ENCODE results near the gene ZNF792. TPM values are rescaled to one million over a fixed set of nuclear protein-coding genes. Genes with fewer than 3 reads are reported as not detected.

The ZNF792 gene
- polyA plus RNA-seq, 1 of the 3 experiments (the other 2 are of a cell fraction), result 1.5 TPM

DNA sequence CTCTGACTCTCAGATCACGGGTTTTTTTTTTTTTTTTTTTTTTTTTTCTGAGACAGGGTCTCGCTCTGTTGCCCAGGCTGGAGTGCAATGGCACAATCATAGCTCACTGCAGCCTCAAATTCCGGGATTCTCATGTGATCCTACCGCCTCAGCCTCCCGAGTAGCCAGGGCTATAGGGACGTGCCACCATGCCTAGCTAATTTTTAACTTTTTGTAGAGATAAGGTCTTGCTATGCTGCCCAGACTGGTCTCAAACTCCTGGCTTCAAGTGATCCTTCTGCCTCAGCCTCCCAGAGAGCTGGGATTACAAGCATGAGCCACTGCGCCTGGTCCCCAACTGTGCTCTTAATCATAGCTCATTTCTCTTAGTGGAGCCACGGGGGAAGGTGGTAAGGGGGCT lies 31.5 kb upstream of the ZNF792 start:
- H3K27ac ChIP-seq (ENCODE audit: low read depth in 2 of 2, low read length in 1 of 2), result no peak overlapping the region

DNA sequence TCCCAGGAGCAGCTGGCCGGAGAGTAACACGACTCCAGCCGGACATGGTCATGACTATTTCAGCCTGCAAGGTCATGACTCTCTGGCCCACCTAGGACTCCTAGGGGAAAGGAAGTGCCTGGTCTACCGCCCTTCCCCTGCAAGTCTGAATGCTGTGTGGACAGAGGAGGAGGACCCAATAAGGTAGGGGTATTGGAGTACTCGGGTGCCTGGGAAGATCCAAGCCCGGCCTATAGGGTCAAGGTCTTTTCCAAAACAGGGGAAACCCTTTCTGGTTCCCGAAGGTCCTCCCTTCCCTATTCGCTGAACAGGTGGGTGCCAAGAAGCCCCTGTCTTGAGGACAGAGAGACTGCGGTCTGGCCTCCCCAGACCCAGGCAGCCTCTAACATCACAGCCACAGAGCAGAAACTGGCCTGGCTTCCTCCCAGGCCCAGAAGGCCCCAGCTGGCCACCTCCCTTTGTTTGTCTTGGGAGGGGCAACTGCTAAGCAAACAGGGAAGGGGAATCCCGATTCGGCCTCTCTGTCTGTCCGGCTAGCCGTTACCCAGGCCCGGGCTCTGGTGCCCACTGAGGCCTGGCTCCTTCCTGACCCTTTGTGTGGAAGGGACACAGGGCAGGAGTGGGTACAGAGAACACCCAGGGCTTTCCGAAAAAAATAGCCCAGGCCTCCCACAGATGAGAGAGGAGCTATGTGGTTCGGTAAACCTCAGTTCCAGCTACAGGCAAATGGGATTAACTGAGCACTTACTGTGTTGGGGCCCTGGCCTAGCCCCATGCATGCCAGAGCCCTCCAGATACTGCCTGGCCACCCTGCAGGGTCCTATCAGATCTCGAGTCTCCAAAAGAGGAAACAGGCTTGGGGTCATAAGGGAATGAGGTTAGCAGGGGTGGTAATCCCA lies 30.9 kb upstream of the ZNF792 start:
- H3F3A ChIP-seq (replicated peaks; ENCODE audit: insufficient read depth), result no peaks in the 10 kb centered on the region
- no peak overlapping the region for H3K9ac ChIP-seq
- ChIA-PET POLR2A (no interaction called here), CTCF (interaction anchor here (0.6 to 3.3 kb wide), 4 partner anchors 22 to 73 kb away, joined by 3 to 9 read pairs (median 4); no protein-coding TSS in a partner anchor)
- no peaks in the 10 kb centered on the region for H3K9me3 ChIP-seq
- no peak overlapping the region for H3K27ac ChIP-seq (ENCODE audit: low read depth in 2 of 2, low read length in 1 of 2)
- no peaks in the 10 kb centered on the region for H3K9me2 ChIP-seq
- no peaks in the 10 kb centered on the region for H3K36me3 ChIP-seq (replicated peaks in 1 of 2; ENCODE audit: control insufficient read depth in 1 of 2, insufficient read depth in 2 of 2, low read length in 1 of 2)
- H2AFZ ChIP-seq (ENCODE audit: low read depth), result no peak overlapping the region
- H3K4me3 ChIP-seq (ENCODE audit: low read depth in 2 of 2, low read length in 1 of 2), result no peak overlapping the region
- H4K20me1 ChIP-seq (ENCODE audit: insufficient read depth), result no peaks in the 10 kb centered on the region
- WGBS (ENCODE audit: low lambda C conversion rate), result 65% methylated on average over 13 of the region's 17 CpGs
- peaks cover 7 to 9% of the 10 kb centered on the region in 2 experiments; a peak in 1 of 4 replicates for H3K4me1 ChIP-seq (ENCODE audit: control insufficient read depth in 1 of 2, insufficient read depth in 2 of 2, low read depth in 1 of 2, low read length in 1 of 2)
- DNase-seq, result no peak
- H3K79me2 ChIP-seq (ENCODE audit: insufficient read depth), result peaks cover 10% of the 10 kb centered on the region
- no peak overlapping the region for H3K4me2 ChIP-seq
- H3K27me3 ChIP-seq (ENCODE audit: insufficient read depth), result no peaks in the 10 kb centered on the region
- TF ChIP-seq, protein P1, sequence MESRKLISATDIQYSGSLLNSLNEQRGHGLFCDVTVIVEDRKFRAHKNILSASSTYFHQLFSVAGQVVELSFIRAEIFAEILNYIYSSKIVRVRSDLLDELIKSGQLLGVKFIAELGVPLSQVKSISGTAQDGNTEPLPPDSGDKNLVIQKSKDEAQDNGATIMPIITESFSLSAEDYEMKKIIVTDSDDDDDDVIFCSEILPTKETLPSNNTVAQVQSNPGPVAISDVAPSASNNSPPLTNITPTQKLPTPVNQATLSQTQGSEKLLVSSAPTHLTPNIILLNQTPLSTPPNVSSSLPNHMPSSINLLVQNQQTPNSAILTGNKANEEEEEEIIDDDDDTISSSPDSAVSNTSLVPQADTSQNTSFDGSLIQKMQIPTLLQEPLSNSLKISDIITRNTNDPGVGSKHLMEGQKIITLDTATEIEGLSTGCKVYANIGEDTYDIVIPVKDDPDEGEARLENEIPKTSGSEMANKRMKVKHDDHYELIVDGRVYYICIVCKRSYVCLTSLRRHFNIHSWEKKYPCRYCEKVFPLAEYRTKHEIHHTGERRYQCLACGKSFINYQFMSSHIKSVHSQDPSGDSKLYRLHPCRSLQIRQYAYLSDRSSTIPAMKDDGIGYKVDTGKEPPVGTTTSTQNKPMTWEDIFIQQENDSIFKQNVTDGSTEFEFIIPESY (IDR thresholded peaks at IDR 0.05; ENCODE audit: borderline replicate concordance, low read depth), result no peak
- TF ChIP-seq CHD2 (IDR thresholded peaks at IDR 0.05; ENCODE audit: low read length, partially characterized antibody), result no peak
- no peak for TF ChIP-seq GATA2 (CRISPR knock-in tag; IDR thresholded peaks at IDR 0.05)
- no peak for TF ChIP-seq ELF1 (IDR thresholded peaks at IDR 0.05)
- TF ChIP-seq TCF12 (IDR thresholded peaks at IDR 0.05), result no peak
- TF ChIP-seq, protein P2, sequence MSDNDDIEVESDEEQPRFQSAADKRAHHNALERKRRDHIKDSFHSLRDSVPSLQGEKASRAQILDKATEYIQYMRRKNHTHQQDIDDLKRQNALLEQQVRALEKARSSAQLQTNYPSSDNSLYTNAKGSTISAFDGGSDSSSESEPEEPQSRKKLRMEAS (IDR thresholded peaks at IDR 0.05; ENCODE audit: low read depth), result no peak
- no peak for TF ChIP-seq EP300 (IDR thresholded peaks at IDR 0.05; ENCODE audit: borderline replicate concordance in 1 of 2, low read depth in 1 of 2, low read length in 1 of 2)
- no peak for TF ChIP-seq GABPA (IDR thresholded peaks at IDR 0.05; ENCODE audit: low read depth)
- TF ChIP-seq RXRA (IDR thresholded peaks at IDR 0.05; ENCODE audit: borderline replicate concordance, low read depth), result no peak
- TF ChIP-seq RFX5 (IDR thresholded peaks at IDR 0.05; ENCODE audit: low read length), result no peak
- TF ChIP-seq TAF1 (IDR thresholded peaks at IDR 0.05; ENCODE audit: borderline replicate concordance, low read depth, low read length), result no peak
- no peak for TF ChIP-seq TEAD4 (IDR thresholded peaks at IDR 0.05; ENCODE audit: borderline replicate concordance, insufficient read depth)
- no peak for TF ChIP-seq NFIC (IDR thresholded peaks at IDR 0.05; ENCODE audit: borderline replicate concordance)
- no peak for TF ChIP-seq FOXJ3 (CRISPR knock-in tag; IDR thresholded peaks at IDR 0.05)
- TF ChIP-seq, protein P3, sequence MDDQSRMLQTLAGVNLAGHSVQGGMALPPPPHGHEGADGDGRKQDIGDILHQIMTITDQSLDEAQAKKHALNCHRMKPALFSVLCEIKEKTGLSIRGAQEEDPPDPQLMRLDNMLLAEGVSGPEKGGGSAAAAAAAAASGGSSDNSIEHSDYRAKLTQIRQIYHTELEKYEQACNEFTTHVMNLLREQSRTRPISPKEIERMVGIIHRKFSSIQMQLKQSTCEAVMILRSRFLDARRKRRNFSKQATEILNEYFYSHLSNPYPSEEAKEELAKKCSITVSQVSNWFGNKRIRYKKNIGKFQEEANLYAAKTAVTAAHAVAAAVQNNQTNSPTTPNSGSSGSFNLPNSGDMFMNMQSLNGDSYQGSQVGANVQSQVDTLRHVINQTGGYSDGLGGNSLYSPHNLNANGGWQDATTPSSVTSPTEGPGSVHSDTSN (IDR thresholded peaks at IDR 0.05), result no peak
- no peak for TF ChIP-seq FOSL2 (IDR thresholded peaks at IDR 0.05; ENCODE audit: borderline replicate concordance, low read depth)

More for the DNA sequence above, 31.5 kb upstream of the ZNF792 start:
- Histone ChIP-seq H2AFZ (ENCODE audit: low read depth) (no peak overlapping the region), H3K36me3 (replicated peaks in 1 of 2; ENCODE audit: control insufficient read depth in 1 of 2, insufficient read depth in 2 of 2, low read length in 1 of 2) (no peaks in the 10 kb centered on the region), H3K4me3 (ENCODE audit: low read depth in 2 of 2, low read length in 1 of 2) (no peak overlapping the region), H3K79me2 (ENCODE audit: insufficient read depth) (peaks cover 15% of the 10 kb centered on the region), H3F3A (replicated peaks; ENCODE audit: insufficient read depth) (no peaks in the 10 kb centered on the region), H3K4me2 (no peak overlapping the region), H3K9ac (no peak overlapping the region), H3K9me2 (no peaks in the 10 kb centered on the region), H3K9me3 (no peaks in the 10 kb centered on the region), H4K20me1 (ENCODE audit: insufficient read depth) (no peaks in the 10 kb centered on the region), H3K4me1 (ENCODE audit: control insufficient read depth in 1 of 2, insufficient read depth in 2 of 2, low read depth in 1 of 2, low read length in 1 of 2) (peaks cover 7 to 9% of the 10 kb centered on the region in 2 experiments; a peak in 1 of 4 replicates), H3K27me3 (ENCODE audit: insufficient read depth) (no peaks in the 10 kb centered on the region)
- TF ChIP-seq ELF1 (IDR thresholded peaks at IDR 0.05) (no peak), RAD21 (IDR thresholded peaks at IDR 0.05; ENCODE audit: low read length) (no peak), RXRA (IDR thresholded peaks at IDR 0.05; ENCODE audit: borderline replicate concordance, low read depth) (no peak), GATA2 (CRISPR knock-in tag; IDR thresholded peaks at IDR 0.05) (no peak), EZH2phosphoT487 (IDR thresholded peaks at IDR 0.05; ENCODE audit: borderline replicate concordance, low read depth) (no peak), MXI1 (IDR thresholded peaks at IDR 0.05; ENCODE audit: low read depth, low read length) (no peak), TCF12 (IDR thresholded peaks at IDR 0.05) (no peak)
- TF ChIP-seq, protein P4, sequence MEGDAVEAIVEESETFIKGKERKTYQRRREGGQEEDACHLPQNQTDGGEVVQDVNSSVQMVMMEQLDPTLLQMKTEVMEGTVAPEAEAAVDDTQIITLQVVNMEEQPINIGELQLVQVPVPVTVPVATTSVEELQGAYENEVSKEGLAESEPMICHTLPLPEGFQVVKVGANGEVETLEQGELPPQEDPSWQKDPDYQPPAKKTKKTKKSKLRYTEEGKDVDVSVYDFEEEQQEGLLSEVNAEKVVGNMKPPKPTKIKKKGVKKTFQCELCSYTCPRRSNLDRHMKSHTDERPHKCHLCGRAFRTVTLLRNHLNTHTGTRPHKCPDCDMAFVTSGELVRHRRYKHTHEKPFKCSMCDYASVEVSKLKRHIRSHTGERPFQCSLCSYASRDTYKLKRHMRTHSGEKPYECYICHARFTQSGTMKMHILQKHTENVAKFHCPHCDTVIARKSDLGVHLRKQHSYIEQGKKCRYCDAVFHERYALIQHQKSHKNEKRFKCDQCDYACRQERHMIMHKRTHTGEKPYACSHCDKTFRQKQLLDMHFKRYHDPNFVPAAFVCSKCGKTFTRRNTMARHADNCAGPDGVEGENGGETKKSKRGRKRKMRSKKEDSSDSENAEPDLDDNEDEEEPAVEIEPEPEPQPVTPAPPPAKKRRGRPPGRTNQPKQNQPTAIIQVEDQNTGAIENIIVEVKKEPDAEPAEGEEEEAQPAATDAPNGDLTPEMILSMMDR (IDR thresholded peaks at IDR 0.05), result no peak
- CTCF ChIA-PET, result interaction anchor here (0.9 to 3.3 kb wide), 3 partner anchors 23 to 72 kb away, joined by 3 to 9 read pairs (median 4); no protein-coding TSS in a partner anchor
- no peak for DNase-seq
- 64% methylated on average over 8 of the region's 8 CpGs for WGBS (ENCODE audit: low lambda C conversion rate)
- POLR2A ChIA-PET, result no interaction called here

Measured in SK-N-SH (cell line).